A172 (cell line): ENCODE results near the gene NKTR. TPM values are rescaled to one million over a fixed set of nuclear protein-coding genes. Genes with fewer than 3 reads are reported as not detected.

ENCODE experiments used
- DNase-seq: peaks from one replicate; pipeline ENCODE4 v3.0.0-alpha.2; 2015; ENCODE audit warnings: low spot score
- total RNA-seq: library from RNA; depleted of rRNA; stranded (reverse); fragments of >200 nt; shearing (Covaris generic); gene quantifications from 2 replicates; pipeline ENCODE4 v1.2.3, GENCODE V29; 2014

Gene NKTR
- total RNA-seq, 1 experiment from 2014 or later: 22.9 TPM

- DNase-seq: no peak
Measured at GRCh38 chr3:42649783-42650182, 49.3 kb downstream of the NKTR start.

DNA sequence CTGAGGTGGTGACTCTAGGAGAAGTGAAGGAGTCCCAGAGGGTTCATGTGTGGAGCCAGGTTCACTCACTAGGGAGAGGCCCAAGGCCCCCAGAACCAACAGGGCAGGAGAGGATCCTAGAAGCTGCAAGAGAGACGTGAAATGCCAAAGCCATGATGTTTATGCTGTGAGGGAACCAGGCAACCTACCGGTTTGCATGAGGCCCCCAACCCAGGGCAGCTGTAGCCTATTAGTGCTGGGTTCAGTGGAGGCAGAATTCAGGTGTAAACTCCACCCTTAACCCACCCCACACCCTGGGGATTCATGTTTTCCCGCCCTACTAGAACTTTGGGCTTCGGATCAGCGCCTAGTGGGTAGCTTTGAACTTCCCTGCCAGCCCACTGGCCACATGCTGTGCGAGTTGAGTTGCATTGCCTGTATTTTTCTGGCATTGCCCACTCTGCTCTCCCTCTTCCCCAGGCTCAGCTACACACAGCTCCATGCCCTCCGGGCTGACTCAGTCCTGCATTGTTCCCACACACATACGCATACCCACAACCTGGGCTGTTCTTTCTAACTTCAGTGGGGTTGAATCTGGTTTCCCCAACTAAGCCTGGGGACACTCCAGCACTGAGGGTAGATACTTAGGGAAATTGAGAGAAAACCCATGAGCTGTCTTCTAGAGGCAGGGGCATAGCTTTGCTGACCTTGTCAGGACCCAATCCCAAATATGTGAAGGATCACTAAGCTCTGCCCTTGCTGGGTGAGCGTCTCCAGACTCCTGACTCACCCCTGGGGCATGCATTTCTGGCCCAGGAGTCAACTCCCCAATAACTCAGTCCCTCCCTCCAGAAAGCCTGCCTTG is 51.0 kb downstream of the NKTR start:
- DNase-seq: peak; percentile 69

- no peak for DNase-seq
Measured at GRCh38 chr3:42652251-42652610, 51.7 kb downstream of the NKTR start.

DNA sequence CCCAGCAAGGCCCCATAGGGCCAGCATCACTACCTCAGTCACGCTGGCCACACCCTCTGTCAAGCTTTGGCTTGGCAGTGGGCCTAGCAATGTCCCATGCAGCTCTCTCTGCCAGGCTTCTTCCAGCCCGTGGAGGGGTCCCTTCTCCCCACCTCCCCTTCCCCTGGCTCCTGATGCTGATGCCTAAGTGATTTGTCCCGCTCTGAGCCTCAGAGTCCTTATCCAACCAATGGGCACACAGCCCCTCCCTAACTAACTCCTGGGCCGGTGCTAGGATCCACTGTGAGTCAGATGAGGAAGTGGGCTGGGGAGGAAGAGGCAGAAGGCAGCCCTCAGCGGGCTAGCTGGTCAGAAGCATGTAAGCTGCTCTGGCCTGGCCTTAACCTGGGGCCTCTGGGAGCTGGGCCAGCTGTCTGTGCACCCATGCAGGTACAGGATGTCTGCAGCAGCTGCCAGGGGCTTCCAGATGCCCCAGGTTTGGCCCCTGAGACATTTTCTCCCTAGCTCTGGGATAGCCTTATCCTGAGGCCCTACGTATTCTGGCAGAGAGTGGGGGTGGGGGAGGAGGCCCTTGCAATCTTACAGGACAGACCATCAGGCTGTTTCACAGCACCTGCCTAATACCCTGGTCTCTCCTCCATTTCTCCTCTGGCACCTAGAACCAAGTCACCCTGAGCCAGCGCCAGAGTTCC is 52.3 kb downstream of the NKTR start:
- peak; percentile 88 for DNase-seq

DNA sequence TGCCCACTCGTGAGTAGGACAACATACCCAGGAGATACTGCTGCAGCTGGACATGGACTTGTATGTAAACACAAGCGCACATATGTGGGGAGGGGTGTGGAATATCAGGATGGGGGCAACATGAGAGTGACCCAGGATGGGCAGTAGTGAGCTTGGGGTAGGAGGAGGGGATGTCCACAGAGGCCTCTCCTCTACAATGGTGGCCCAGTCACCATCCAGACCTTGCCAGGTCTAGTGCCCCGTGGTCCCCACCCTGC is 52.7 kb downstream of the NKTR start:
- DNase-seq: peak; percentile 17

DNA sequence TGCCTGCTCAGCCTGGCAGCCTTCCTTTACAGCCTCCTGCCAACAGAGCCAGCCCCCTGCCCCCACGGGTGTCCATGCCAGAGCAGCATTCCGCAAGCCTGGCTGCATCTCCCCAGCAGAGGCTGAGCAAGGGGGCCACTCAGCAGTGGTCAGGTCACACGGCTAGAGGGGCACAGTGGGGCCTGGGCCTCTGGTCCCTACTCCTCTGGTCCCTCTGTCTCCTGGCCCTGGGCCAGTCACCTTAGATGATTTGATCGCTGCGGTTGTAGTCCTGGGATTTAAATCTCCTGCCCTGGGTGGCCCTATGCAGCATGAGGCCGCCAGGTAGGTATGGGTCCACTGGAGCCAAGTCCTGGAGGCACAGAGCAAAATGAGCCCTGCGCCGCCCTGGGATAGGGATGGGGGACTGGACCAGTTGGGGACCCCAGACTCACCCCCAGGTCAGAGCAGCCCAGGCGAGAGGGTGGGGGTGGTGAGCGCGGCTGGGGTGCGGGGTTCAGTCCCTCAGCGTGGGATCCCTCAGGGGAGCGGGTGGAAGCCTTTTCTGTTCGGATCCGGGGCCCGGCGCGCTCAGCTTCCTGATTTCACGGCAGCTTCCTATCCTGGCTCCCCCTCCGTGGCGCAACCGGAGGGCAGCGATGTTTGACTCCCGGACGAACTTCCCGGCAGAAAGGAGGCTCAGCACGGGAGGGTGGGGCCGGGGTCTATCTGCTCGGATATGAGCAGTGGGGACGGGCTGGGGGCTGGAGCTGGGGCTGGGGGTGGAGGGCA is 53.3 kb downstream of the NKTR start, which contains the start of gene ZBTB47:
Gene ZBTB47, plus strand, starts transcription at position 138 of the 771 bp plus-strand sequence. CDS start 4,659 bp downstream, outside the sequence.
- DNase-seq: peak; percentile 18

DNA sequence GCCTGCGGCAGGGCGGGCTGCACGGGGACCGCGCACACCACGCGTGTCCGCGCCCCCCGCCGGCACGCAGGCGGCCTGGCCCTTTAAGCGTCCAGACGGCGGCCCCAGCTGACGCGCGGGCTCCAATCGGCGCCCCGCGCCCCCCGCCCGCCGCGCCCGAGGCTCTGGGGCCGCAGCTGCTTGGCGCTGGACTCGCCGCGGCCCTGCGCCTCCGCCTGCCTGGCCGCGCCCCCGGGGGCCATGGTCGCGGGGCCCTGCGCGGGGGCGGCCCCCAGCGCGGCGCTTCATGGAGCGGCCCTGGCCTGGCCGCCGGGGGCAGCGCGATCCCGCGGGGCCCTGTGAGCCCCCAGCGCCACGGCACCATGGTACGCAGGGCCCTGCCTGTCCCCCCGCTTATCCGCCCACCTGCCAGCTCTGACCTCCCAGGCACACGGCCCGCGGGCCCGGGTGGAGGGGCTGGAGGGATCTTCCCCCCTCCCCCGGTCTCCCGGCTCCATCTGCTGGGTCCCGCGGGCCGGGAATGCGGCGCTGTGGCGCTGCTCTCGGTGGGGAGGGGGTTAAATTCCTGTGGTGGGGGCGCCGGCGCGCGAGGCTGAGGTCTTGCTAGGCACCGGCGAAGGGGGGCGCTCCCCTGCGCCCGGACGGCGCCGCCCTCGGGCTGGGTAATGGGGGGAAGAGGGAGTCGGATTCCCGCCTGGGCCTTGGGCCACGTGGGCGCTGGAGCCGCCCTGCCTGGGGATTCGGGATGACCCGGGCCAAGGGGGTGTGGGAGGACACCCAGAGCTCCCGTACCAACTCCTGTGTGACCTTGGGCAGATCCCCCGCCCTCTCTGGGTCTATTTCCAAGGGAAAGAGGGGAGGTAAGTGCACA is 54.1 kb downstream of the NKTR start:
- DNase-seq: peak; percentile 28

DNA sequence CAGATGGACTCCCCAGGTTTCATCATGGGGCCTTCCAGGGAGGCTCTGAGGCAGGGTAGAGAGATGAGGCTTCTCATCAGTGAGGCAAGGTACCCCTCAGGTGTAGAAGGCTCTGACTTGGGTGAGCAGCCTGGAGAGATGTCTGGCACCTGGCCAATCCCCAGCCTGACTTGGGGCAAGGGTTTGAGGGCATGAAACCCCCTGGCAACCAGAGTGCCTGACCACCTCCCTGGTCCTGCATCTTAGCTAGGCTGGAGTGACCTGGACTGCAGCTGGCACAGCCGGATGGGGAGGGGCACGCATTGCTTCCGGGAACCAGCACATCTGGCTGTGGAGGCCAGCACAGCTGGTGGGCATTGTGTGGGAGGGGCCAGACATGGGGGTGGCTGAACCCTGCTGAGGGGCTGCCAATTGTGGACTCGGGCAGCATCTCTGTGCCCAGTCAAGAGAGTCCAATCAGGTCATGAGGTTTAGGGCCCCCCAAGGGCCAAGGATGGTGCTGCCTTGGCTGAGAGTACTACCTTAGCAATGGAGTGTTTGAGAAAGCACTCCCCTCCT is 54.9 kb downstream of the NKTR start:
- no peak for DNase-seq

DNA sequence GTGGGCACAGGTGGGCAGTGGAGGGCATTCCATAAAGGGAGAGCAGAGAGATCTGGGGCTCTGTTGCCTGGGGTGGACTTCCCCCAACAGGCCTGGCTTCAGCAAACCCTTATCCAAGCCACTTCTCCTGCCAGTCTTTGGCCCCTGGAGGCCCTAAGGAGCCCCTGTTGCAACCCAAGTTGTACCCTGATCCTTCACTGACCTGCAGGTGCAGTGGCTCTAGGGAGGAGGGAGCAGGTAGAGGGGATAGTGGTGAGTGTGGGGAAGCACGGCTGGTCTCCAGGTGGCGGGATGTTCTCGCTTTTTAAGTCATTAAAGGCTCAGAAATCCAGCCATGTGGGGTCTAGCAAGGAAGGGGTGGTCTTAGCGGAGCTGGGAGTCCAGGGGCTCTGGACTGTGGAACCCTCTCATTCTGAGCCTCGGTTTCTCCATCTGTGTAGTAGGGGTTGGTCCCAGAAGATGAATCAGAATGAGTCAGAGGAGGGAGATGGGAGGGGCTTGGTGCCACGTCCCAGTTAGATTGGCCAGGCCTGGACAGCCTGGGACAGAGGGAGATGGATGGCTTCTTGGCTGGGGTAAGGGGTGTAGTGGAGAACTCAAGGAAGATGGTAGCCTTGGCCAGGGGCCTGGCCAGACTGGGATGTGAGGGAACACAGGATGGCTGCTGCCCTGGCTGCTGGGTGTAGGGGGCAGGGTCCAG is 55.6 kb downstream of the NKTR start:
- peak; percentile 61 for DNase-seq

- no peak for DNase-seq
Measured at GRCh38 chr3:42656680-42657610, 56.5 kb downstream of the NKTR start.

- no peak for DNase-seq
Measured at GRCh38 chr3:42657675-42658074, 57.2 kb downstream of the NKTR start.

DNA sequence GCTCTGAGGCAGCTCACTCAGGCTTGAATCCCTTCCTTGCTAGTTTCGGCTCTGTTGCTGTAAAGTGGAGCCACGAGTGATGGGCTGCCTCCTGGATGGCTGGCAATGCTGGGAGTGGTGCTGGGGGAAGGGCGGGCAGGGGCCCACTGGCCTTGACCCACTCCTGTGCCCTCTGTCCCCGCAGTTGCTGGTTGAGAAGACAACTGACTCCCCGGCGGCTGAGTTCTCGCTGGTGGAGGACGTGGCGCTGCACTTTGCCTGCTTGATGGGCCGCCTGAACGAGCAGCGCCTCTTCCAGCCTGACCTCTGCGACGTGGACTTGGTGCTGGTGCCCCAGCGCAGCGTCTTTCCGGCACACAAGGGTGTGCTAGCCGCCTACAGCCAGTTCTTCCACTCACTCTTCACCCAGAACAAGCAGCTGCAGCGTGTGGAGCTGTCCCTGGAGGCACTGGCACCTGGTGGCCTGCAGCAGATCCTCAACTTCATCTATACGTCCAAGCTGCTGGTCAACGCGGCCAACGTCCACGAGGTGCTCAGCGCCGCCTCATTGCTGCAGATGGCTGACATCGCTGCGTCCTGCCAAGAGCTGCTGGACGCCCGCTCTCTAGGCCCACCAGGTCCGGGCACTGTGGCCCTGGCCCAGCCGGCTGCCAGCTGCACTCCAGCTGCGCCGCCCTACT is 57.7 kb downstream of the NKTR start:
- DNase-seq: no peak

GRCh38 chr3:42658771-42659390 is 58.4 kb downstream of the NKTR start:
- DNase-seq: no peak

DNA sequence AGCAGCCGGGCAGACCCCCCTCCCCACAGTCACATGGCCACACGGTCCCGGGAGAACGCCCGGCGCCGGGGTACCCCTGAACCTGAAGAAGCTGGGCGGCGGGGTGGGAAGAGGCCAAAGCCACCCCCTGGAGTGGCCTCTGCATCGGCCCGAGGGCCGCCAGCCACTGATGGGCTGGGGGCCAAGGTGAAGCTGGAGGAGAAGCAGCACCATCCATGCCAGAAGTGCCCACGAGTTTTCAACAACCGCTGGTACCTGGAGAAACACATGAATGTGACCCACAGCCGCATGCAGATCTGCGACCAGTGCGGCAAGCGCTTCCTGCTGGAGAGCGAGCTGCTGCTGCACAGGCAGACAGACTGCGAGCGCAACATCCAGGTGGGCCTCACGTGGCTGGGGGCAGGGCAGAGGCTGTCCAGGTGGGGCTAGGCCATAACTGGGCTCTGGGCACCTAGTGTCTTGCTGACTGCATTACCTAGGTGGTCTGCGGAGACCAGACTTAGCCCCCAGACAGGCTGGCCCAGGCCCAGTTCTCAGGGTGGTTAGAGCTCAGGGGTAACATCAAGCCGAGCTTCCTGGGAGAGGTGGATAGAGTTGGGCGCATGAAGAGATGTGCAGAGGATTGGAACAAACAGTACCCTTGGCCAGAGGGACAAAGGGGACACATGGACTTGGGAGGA is 59.1 kb downstream of the NKTR start:
- DNase-seq: no peak

DNA sequence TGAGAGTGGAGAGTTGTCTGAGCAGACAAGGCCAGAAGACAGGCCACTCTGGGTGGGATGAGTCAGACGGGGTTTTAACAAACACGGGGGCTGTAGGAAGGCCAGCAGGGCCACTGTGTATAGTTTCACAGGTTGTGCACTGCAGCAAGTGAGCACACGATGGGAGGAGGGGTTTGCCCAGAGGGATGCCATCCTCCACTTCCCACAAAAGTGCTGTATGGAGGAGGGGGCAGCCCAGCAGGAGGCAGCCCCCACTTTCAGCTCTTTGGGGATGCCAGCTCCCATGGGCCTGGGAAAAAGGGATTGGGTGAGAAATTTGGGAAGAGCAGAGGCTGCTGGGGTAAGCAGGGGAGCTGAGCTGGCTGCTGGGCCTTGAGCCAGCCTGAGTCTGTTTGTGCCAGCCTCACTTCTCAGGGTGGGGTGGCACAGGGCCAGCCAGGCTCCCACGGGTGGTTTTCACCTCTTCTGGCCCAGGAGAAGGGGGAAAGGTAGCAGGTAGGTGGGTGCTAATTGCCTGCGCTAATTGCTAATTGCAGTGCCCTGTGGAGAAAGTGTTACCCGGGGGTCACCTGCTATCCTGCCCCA is 59.7 kb downstream of the NKTR start:
- no peak for DNase-seq

GRCh38 chr3:42660898-42661297 is 60.4 kb downstream of the NKTR start:
- no peak for DNase-seq

DNA sequence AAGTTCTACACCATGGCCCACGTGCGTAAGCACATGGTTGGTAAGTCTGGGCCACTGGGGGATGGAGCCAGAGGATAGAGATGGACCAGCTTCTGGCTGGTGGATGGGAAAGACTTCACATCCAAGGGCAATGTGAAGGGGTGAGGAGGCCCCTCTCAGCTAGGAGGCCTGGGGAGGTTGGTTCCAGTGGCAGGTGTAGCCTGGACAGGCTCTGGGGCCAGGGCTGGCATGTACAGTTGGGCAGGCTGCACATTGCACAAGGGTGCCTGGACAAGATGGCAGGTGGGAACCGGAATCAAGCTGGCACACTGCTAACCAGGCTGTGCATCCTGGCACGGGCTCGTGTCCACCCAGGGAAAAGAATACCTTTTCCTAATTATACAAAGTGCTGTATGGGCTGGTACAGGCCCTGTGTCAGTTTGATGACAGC is 61.1 kb downstream of the NKTR start:
- no peak for DNase-seq
